Prostate gland (tissue), 2 donors: ENCODE data around the gene MPPED1. TPM values are rescaled to one million over a fixed set of nuclear protein-coding genes. Genes with fewer than 3 reads are reported as not detected.

ENCODE experiments used
- DNase-seq: peaks from one replicate; pipeline ENCODE4 v3.0.0-alpha.2; 2019; ENCODE audit warnings: low spot score
- H3K27ac ChIP-seq, 2 donors: fragments of 200-600 bp; sonication (generic); 2 replicates each; pipeline ENCODE4 v1.5.1; 2017 to 2019
- H3K27me3 ChIP-seq: fragments of 200-600 bp; sonication (generic); replicated peaks from 2 replicates; pipeline ENCODE4 v1.5.1; 2019; ENCODE audit not compliant: insufficient read depth
- H3K36me3 ChIP-seq, 2 donors: fragments of 200-600 bp; sonication (generic); 1 replicate in 1 of 2; 2 replicates in 1 of 2; pipeline versions ENCODE4 v1.5.1 to v1.8.1; 2017 to 2019
- H3K4me1 ChIP-seq: fragments of 200-600 bp; sonication (generic); replicated peaks from 2 replicates; pipeline ENCODE4 v1.5.1; 2019
- H3K4me3 ChIP-seq, 2 donors: fragments of 200-600 bp; sonication (generic); 2 replicates each; pipeline ENCODE4 v1.5.1; 2017 to 2019
- H3K9me3 ChIP-seq: fragments of 200-600 bp; sonication (generic); 2 replicates; pipeline ENCODE4 v1.5.1; 2017
- CTCF ChIP-seq, 4 experiments: fragments of 200-600 bp in 2 of 4; fragments of 450-650 bp in 2 of 4; sonication (generic) in 2 of 4; IDR thresholded peaks; 1 replicate in 3 of 4; 2 replicates in 1 of 4; pipeline ENCODE4 v1.5.1; 2016 to 2019; ENCODE audit warnings: antibody characterized with exemption in 4 of 4, mild to moderate bottlenecking in 2 of 4, moderate library complexity in 2 of 4
- POLR2A ChIP-seq: fragments of 450-650 bp; IDR thresholded peaks from one replicate; pipeline ENCODE4 v1.6.1; 2016; ENCODE audit warnings: antibody characterized with exemption, mild to moderate bottlenecking
- POLR2AphosphoS5 ChIP-seq: sonication (generic); formaldehyde crosslinking; IDR thresholded peaks from one replicate; pipeline ENCODE4 v1.6.1; 2017; ENCODE audit warnings: antibody characterized with exemption
- WGBS: methylation state at CpG from one replicate; pipeline ENCODE4 v1.1.5; 2018; 5-methylcytosine and 5-hydroxymethylcytosine counted together
- intact Hi-C: fragments of 100-400 bp; cut with DNase I; formaldehyde crosslinking; loops from one replicate; pipeline ENCODE4 v1.14.2; 2022
- total RNA-seq, 2 donors: library from RNA; depleted of rRNA; stranded (reverse); fragments of >200 nt; gene quantifications; one replicate each; pipeline ENCODE4 v1.1.0, GENCODE V29; 2016

The MPPED1 gene
- total RNA-seq, 2 donors from 2014 or later = 0.77 to 6.4 TPM

- Histone ChIP-seq H3K4me3 (no peak overlapping the region), H3K27me3 (no peaks in the 10 kb centered on the region), H3K9me3 (no peaks in the 10 kb centered on the region), H3K27ac (no peak overlapping the region), H3K4me1 (no peaks in the 10 kb centered on the region), H3K36me3 (no peaks in the 10 kb centered on the region)
- DNase-seq = no peak
- TF ChIP-seq POLR2A = no peak
- no peak for TF ChIP-seq POLR2AphosphoS5
- no peak for TF ChIP-seq CTCF (IDR thresholded peaks at IDR 0.05)
- intact Hi-C loops = no loop called here
- WGBS = 91% methylated on average over 8 of the region's 8 CpGs
Observed at GRCh38 chr22:43398910-43399309, 12.9 kb upstream of the MPPED1 start.

GRCh38 chr22:43399338-43399979 is 12.4 kb upstream of the MPPED1 start:
- no peak for DNase-seq
- Histone ChIP-seq H3K27ac (no peak overlapping the region), H3K4me1 (no peaks in the 10 kb centered on the region), H3K9me3 (no peaks in the 10 kb centered on the region), H3K36me3 (no peaks in the 10 kb centered on the region), H3K27me3 (no peaks in the 10 kb centered on the region), H3K4me3 (no peak overlapping the region)
- no peak for TF ChIP-seq POLR2AphosphoS5
- WGBS = 90% methylated on average over 25 of the region's 25 CpGs
- intact Hi-C loops = no loop called here

- no peaks in the 10 kb centered on the region for H3K9me3 ChIP-seq
- TF ChIP-seq POLR2AphosphoS5 (no peak), CTCF (IDR thresholded peaks at IDR 0.05) (no peak), POLR2A (no peak)
- 91% methylated on average over 6 of the region's 6 CpGs for WGBS
- H3K27me3 ChIP-seq = no peaks in the 10 kb centered on the region
- H3K4me3 ChIP-seq = no peak overlapping the region
- no peaks in the 10 kb centered on the region for H3K36me3 ChIP-seq
- H3K27ac ChIP-seq = no peak overlapping the region
- no peaks in the 10 kb centered on the region for H3K4me1 ChIP-seq
- intact Hi-C loops = no loop called here
- no peak for DNase-seq
Observed at GRCh38 chr22:43399980-43400358, 11.8 kb upstream of the MPPED1 start.

- TF ChIP-seq POLR2A = no peak
- TF ChIP-seq POLR2AphosphoS5 = no peak
- TF ChIP-seq CTCF (IDR thresholded peaks at IDR 0.05) = no peak
- H3K4me3 ChIP-seq = no peak overlapping the region
- intact Hi-C loops = no loop called here
- no peaks in the 10 kb centered on the region for H3K27me3 ChIP-seq
- 42% methylated on average over 14 of the region's 14 CpGs for WGBS
- H3K4me1 ChIP-seq = no peaks in the 10 kb centered on the region
- no peak overlapping the region for H3K27ac ChIP-seq
- H3K36me3 ChIP-seq = no peaks in the 10 kb centered on the region
- no peak for DNase-seq
- H3K9me3 ChIP-seq = no peaks in the 10 kb centered on the region
Observed at GRCh38 chr22:43400449-43400848, 11.4 kb upstream of the MPPED1 start.

GRCh38 chr22:43401233-43401632 is 10.6 kb upstream of the MPPED1 start:
- Histone ChIP-seq H3K27ac (no peak overlapping the region), H3K27me3 (no peaks in the 10 kb centered on the region), H3K36me3 (no peaks in the 10 kb centered on the region), H3K9me3 (no peaks in the 10 kb centered on the region), H3K4me1 (no peaks in the 10 kb centered on the region), H3K4me3 (no peak overlapping the region)
- TF ChIP-seq POLR2AphosphoS5 = no peak
- TF ChIP-seq CTCF (IDR thresholded peaks at IDR 0.05) = no peak
- WGBS = 83% methylated on average over 5 of the region's 5 CpGs
- intact Hi-C loops = no loop called here
- DNase-seq = no peak
